Type B pancreatic cell (in vitro differentiated cells): ENCODE measurements around the gene TARS2. TPM values are rescaled to one million over a fixed set of nuclear protein-coding genes. Genes with fewer than 3 reads are reported as not detected.

Experiments
- DNase-seq: peaks from one replicate; pipeline ENCODE4 v3.0.0; 2021; ENCODE audit warnings: mixed read lengths; ENCODE audit not compliant: unreplicated experiment; ENCODE audit errors: extremely low spot score
- H3K27ac Mint-ChIP-seq: 2 replicates; pipeline ENCODE4 v1.8.0; 2021; ENCODE audit warnings: mild to moderate bottlenecking, mixed read lengths
- H3K27me3 Mint-ChIP-seq: 2 replicates; pipeline ENCODE4 v1.8.0; 2021; ENCODE audit warnings: mixed read lengths
- H3K36me3 Mint-ChIP-seq: 2 replicates; pipeline ENCODE4 v1.8.0; 2021; ENCODE audit warnings: mixed read lengths
- H3K4me1 Mint-ChIP-seq: one replicate; pipeline ENCODE4 v1.8.0; 2021; ENCODE audit warnings: mixed read lengths; ENCODE audit not compliant: unreplicated experiment
- H3K4me3 Mint-ChIP-seq: 2 replicates; pipeline ENCODE4 v1.8.0; 2021; ENCODE audit warnings: mild to moderate bottlenecking, mixed read lengths
- H3K9me3 Mint-ChIP-seq: 2 replicates; pipeline ENCODE4 v1.8.0; 2021; ENCODE audit warnings: mixed read lengths
- total RNA-seq: library from RNA; stranded (reverse); gene quantifications from 2 replicates; pipeline ENCODE4 v1.2.1, GENCODE V29; 2021; ENCODE audit warnings: low replicate concordance
- TF ChIP-seq, protein P1 (sequence below): fragments of 200-600 bp; sonication (generic); conservative IDR thresholded peaks from 2 replicates; pipeline ENCODE4 v1.5.0; 2021; ENCODE audit warnings: antibody characterized with exemption, mild to moderate bottlenecking

Gene TARS2
- total RNA-seq, 1 donor from 2014 or later: 36.6 TPM

- Mint-ChIP-seq H3K27ac (peak overlapping the region; percentile 81), H3K36me3 (no peaks in the 10 kb centered on the region), H3K9me3 (no peaks in the 10 kb centered on the region), H3K4me1 (peaks cover 23% of the 10 kb centered on the region), H3K27me3 (peaks cover 4% of the 10 kb centered on the region), H3K4me3 (peak overlapping the region; percentile 56)
- no peak for DNase-seq
- TF ChIP-seq, protein P1, sequence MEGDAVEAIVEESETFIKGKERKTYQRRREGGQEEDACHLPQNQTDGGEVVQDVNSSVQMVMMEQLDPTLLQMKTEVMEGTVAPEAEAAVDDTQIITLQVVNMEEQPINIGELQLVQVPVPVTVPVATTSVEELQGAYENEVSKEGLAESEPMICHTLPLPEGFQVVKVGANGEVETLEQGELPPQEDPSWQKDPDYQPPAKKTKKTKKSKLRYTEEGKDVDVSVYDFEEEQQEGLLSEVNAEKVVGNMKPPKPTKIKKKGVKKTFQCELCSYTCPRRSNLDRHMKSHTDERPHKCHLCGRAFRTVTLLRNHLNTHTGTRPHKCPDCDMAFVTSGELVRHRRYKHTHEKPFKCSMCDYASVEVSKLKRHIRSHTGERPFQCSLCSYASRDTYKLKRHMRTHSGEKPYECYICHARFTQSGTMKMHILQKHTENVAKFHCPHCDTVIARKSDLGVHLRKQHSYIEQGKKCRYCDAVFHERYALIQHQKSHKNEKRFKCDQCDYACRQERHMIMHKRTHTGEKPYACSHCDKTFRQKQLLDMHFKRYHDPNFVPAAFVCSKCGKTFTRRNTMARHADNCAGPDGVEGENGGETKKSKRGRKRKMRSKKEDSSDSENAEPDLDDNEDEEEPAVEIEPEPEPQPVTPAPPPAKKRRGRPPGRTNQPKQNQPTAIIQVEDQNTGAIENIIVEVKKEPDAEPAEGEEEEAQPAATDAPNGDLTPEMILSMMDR: no peak
Observed at GRCh38 chr1:150552128-150552910, 65.1 kb downstream of the TARS2 start.

- Mint-ChIP-seq H3K27me3 (peaks cover 4% of the 10 kb centered on the region), H3K4me3 (peak overlapping the region; percentile 56), H3K27ac (peak overlapping the region; percentile 81), H3K4me1 (peaks cover 23% of the 10 kb centered on the region), H3K36me3 (no peaks in the 10 kb centered on the region), H3K9me3 (no peaks in the 10 kb centered on the region)
- TF ChIP-seq, protein P1: no peak
- no peak for DNase-seq
Observed at GRCh38 chr1:150552911-150553289, 65.7 kb downstream of the TARS2 start.

- DNase-seq: no peak
- TF ChIP-seq, protein P1: no peak
- Mint-ChIP-seq H3K4me3 (no peak overlapping the region), H3K36me3 (no peaks in the 10 kb centered on the region), H3K4me1 (peaks cover 21% of the 10 kb centered on the region), H3K27ac (peak overlapping the region; percentile 26), H3K9me3 (no peaks in the 10 kb centered on the region), H3K27me3 (peaks cover 4% of the 10 kb centered on the region)
Observed at GRCh38 chr1:150553392-150554085, 66.3 kb downstream of the TARS2 start.

DNA sequence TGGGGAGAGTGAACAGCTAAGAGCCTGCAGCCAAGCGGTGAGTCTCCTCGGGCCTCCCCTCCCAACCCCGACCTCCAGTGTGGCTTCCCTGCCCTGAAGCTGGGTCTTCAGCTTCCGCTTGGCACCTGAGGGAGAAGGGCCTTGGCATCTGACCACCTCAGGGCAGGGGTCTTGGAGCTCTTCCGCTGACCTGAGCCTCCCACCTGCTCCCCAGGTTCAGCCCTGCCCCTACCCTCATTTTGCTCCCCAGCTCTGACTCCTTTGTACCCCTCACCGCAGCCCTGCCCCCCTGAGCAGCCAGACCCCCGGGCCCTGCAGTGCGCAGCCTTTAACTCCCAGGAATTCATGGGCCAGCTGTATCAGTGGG, 66.8 kb downstream of the TARS2 start:
- H3K27ac Mint-ChIP-seq: no peak overlapping the region
- peaks cover 20% of the 10 kb centered on the region for H3K4me1 Mint-ChIP-seq
- no peaks in the 10 kb centered on the region for H3K36me3 Mint-ChIP-seq
- no peak overlapping the region for H3K4me3 Mint-ChIP-seq
- TF ChIP-seq, protein P1: no peak
- H3K27me3 Mint-ChIP-seq: peaks cover 4% of the 10 kb centered on the region
- DNase-seq: no peak
- no peaks in the 10 kb centered on the region for H3K9me3 Mint-ChIP-seq

DNA sequence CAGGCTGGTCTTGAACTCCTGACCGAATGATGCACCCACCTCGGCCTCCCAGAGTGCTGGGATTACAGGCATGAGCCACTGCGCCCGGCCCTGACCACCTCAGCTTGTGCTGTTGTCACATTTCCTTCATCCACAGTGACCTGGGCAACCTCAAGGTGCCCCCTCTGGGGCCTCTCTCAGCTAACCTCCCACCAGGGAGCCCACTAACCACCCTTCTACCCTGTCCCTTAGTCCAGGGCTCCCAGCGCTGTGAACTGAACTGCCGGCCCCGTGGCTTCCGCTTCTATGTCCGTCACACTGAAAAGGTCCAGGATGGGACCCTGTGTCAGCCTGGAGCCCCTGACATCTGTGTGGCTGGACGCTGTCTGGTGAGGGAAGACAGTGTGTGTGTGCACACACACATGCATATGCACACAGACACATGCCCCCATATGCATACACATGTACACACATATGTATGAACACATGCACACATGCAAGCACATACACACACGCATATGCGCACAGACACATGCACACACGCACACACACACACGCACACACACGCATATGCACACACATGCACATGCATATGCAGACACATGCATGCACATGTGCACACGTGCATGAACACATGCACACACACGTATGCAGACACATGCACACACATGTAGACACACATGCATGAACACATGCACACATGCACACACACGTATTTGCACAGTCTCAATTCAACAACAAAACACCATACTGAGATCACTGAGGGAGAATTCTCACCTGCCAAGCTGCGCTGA, 68.2 kb downstream of the TARS2 start:
- Mint-ChIP-seq H3K4me3 (no peak overlapping the region), H3K27me3 (no peaks in the 10 kb centered on the region), H3K36me3 (no peaks in the 10 kb centered on the region), H3K9me3 (no peaks in the 10 kb centered on the region), H3K27ac (peak overlapping the region; percentile 65), H3K4me1 (peaks cover 22% of the 10 kb centered on the region)
- TF ChIP-seq, protein P1: no peak
- no peak for DNase-seq
